Left lung (tissue), 10 donors: ENCODE results near the gene PARVG. TPM values are rescaled to one million over a fixed set of nuclear protein-coding genes. Genes with fewer than 3 reads are reported as not detected.

Source experiments
- ATAC-seq: fragments of 200-7000 bp; cut with Tn5 transposase; one replicate; pipeline ENCODE4 v1.9.1; 2020; ENCODE audit warnings: moderate library complexity
- DNase-seq, 4 donors: peaks; one replicate each; pipeline ENCODE4 v3.0.0-alpha.2; 2013 to 2020
- H3K27ac ChIP-seq, 2 donors: fragments of 200-600 bp; sonication (generic) in 1 of 2; one replicate each; pipeline versions ENCODE4 v1.5.0 to v1.8.0; 2020 to 2021
- H3K27me3 ChIP-seq, 2 donors: fragments of 200-600 bp; sonication (generic) in 1 of 2; one replicate each; pipeline versions ENCODE4 v1.5.0 to v1.8.0; 2020 to 2021
- H3K36me3 ChIP-seq, 2 donors: fragments of 200-600 bp; sonication (generic) in 1 of 2; one replicate each; pipeline versions ENCODE4 v1.5.0 to v1.8.0; 2020 to 2021
- H3K4me1 ChIP-seq, 2 donors: fragments of 200-600 bp; one replicate each; pipeline ENCODE4 v1.8.0; 2021
- H3K4me3 ChIP-seq, 2 donors: fragments of 200-600 bp; sonication (generic) in 1 of 2; one replicate each; pipeline versions ENCODE4 v1.5.0 to v1.8.0; 2020 to 2021; ENCODE audit warnings: mild to moderate bottlenecking in 1 of 2
- H3K9me3 ChIP-seq, 2 donors: fragments of 200-600 bp; sonication (generic) in 1 of 2; one replicate each; pipeline versions ENCODE4 v1.5.0 to v1.8.0; 2020 to 2021
- intact Hi-C, 2 donors: fragments of 100-400 bp; cut with DNase I; formaldehyde crosslinking; loops; one replicate each; pipeline versions ENCODE4 v1.11.2 to v1.14.2; 2022
- polyA plus RNA-seq, 6 donors: library from polyadenylated mRNA; unstranded; fragments of 120-200 nt; gene quantifications; one replicate each; pipeline ENCODE4 v1.2.1, GENCODE V29; 2013; ENCODE audit not compliant: insufficient read length in 6 of 6
- total RNA-seq, 2 donors: library from RNA; stranded (reverse); fragmentation: NEBNext Ultra II Directional; extraction: Animal tissue kit (Norgen Biotek cat#: 25700); gene quantifications; one replicate each; pipeline ENCODE4 v1.2.1, GENCODE V29; 2021
- TF ChIP-seq, protein P1 (sequence below), 2 donors: fragments of 200-600 bp; sonication (generic) in 1 of 2; IDR thresholded peaks; one replicate each; pipeline versions ENCODE4 v1.5.0 to v1.8.0; 2021; ENCODE audit warnings: antibody characterized with exemption in 2 of 2
- donor health status: DM: no; HTN: yes; CAD: no.
- donor health status: DM: no; HTN: no; CAD: no.

Gene PARVG
- total and polyA plus RNA-seq, 8 donors, result 3.0 to 57.9 (median 3.5) TPM

GRCh38 chr22:44195189-44195871 lies 14.6 kb downstream of the PARVG start:
- Histone ChIP-seq H3K4me1 (peaks cover 0 to 25% of the 10 kb centered on the region in 2 donors), H3K4me3 (no peak overlapping the region), H3K36me3 (peaks cover 0 to 33% of the 10 kb centered on the region in 2 donors), H3K27ac (no peak overlapping the region), H3K27me3 (peaks cover 0 to 26% of the 10 kb centered on the region in 2 donors), H3K9me3 (no peaks in the 10 kb centered on the region)
- intact Hi-C loops, result no loop called here
- TF ChIP-seq, protein P1, sequence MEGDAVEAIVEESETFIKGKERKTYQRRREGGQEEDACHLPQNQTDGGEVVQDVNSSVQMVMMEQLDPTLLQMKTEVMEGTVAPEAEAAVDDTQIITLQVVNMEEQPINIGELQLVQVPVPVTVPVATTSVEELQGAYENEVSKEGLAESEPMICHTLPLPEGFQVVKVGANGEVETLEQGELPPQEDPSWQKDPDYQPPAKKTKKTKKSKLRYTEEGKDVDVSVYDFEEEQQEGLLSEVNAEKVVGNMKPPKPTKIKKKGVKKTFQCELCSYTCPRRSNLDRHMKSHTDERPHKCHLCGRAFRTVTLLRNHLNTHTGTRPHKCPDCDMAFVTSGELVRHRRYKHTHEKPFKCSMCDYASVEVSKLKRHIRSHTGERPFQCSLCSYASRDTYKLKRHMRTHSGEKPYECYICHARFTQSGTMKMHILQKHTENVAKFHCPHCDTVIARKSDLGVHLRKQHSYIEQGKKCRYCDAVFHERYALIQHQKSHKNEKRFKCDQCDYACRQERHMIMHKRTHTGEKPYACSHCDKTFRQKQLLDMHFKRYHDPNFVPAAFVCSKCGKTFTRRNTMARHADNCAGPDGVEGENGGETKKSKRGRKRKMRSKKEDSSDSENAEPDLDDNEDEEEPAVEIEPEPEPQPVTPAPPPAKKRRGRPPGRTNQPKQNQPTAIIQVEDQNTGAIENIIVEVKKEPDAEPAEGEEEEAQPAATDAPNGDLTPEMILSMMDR (IDR thresholded peaks at IDR 0.05), result no peak
- DNase-seq (no peak), ATAC-seq (no peak)

- ATAC-seq, result no peak
- intact Hi-C loops, result no loop called here
- TF ChIP-seq, protein P1 (IDR thresholded peaks at IDR 0.05), result no peak
- DNase-seq, result no peak
- Histone ChIP-seq H3K27ac (no peak overlapping the region), H3K4me3 (no peak overlapping the region), H3K4me1 (peaks cover 0 to 18% of the 10 kb centered on the region in 2 donors), H3K27me3 (peaks cover 0 to 35% of the 10 kb centered on the region in 2 donors), H3K36me3 (peaks cover 0 to 42% of the 10 kb centered on the region in 2 donors), H3K9me3 (no peaks in the 10 kb centered on the region)
Observed at GRCh38 chr22:44196241-44196640, 15.5 kb downstream of the PARVG start.

GRCh38 chr22:44196731-44197131 lies 16.0 kb downstream of the PARVG start:
- Histone ChIP-seq H3K9me3 (no peaks in the 10 kb centered on the region), H3K4me1 (peaks cover 0 to 13% of the 10 kb centered on the region in 2 donors), H3K4me3 (no peak overlapping the region), H3K36me3 (peaks cover 0 to 47% of the 10 kb centered on the region in 2 donors), H3K27me3 (peaks cover 0 to 40% of the 10 kb centered on the region in 2 donors), H3K27ac (no peak overlapping the region)
- ATAC-seq, result no peak
- DNase-seq, result no peak
- TF ChIP-seq, protein P1 (IDR thresholded peaks at IDR 0.05), result no peak
- intact Hi-C loops, result no loop called here

- Histone ChIP-seq H3K4me1 (peaks cover 0 to 7% of the 10 kb centered on the region in 2 donors), H3K36me3 (peaks cover 0 to 53% of the 10 kb centered on the region in 2 donors), H3K27ac (no peak overlapping the region), H3K9me3 (no peaks in the 10 kb centered on the region), H3K27me3 (peaks cover 0 to 44% of the 10 kb centered on the region in 2 donors), H3K4me3 (no peak overlapping the region)
- no peak for DNase-seq
- intact Hi-C loops, result no loop called here
- TF ChIP-seq, protein P1 (IDR thresholded peaks at IDR 0.05), result no peak
- no peak for ATAC-seq
Observed at GRCh38 chr22:44197271-44197670, 16.5 kb downstream of the PARVG start.

- H3K4me1 ChIP-seq, result no peaks in the 10 kb centered on the region
- peaks cover 0 to 61% of the 10 kb centered on the region in 2 donors for H3K36me3 ChIP-seq
- no peak for ATAC-seq
- no peak for DNase-seq
- no peak overlapping the region for H3K4me3 ChIP-seq
- no peak overlapping the region for H3K27ac ChIP-seq
- intact Hi-C loops, result no loop called here
- no peaks in the 10 kb centered on the region for H3K9me3 ChIP-seq
- TF ChIP-seq, protein P1 (IDR thresholded peaks at IDR 0.05), result no peak
- H3K27me3 ChIP-seq, result peaks cover 0 to 49% of the 10 kb centered on the region in 2 donors
Observed at GRCh38 chr22:44199164-44199563, 18.4 kb downstream of the PARVG start.
